Hepatocyte (in vitro differentiated cells): ENCODE measurements around the gene ALG6. TPM values are rescaled to one million over a fixed set of nuclear protein-coding genes. Genes with fewer than 3 reads are reported as not detected.

Experiments
- DNase-seq: peaks from one replicate; pipeline ENCODE4 v3.0.0-alpha.2; 2016; ENCODE audit warnings: low spot score
- H2AFZ ChIP-seq: fragments of 200-600 bp; sonication (generic); 2 replicates; pipeline ENCODE4 v1.6.0; 2016; ENCODE audit warnings: antibody characterized with exemption, mild to moderate bottlenecking
- H3K27ac ChIP-seq: fragments of 200-600 bp; sonication (generic); 2 replicates; pipeline ENCODE4 v1.5.1; 2016; ENCODE audit warnings: mild to moderate bottlenecking
- H3K27me3 ChIP-seq: fragments of 200-600 bp; sonication (generic); 2 replicates; pipeline ENCODE4 v1.6.1; 2016
- H3K36me3 ChIP-seq: fragments of 200-600 bp; sonication (generic); replicated peaks from 2 replicates; pipeline ENCODE4 v1.5.1; 2016; ENCODE audit warnings: low read depth; ENCODE audit not compliant: insufficient read depth
- H3K4me1 ChIP-seq: fragments of 200-600 bp; sonication (generic); 2 replicates; pipeline ENCODE4 v1.5.1; 2016; ENCODE audit warnings: mild to moderate bottlenecking, moderate library complexity; ENCODE audit not compliant: insufficient read depth
- H3K4me2 ChIP-seq: fragments of 200-600 bp; sonication (generic); 2 replicates; pipeline ENCODE4 v1.6.0; 2016
- H3K4me3 ChIP-seq: fragments of 200-600 bp; sonication (generic); 2 replicates; pipeline ENCODE4 v1.5.1; 2016; ENCODE audit warnings: mild to moderate bottlenecking
- H3K79me2 ChIP-seq: fragments of 200-600 bp; sonication (generic); 2 replicates; pipeline ENCODE4 v1.6.0; 2017; ENCODE audit warnings: mild to moderate bottlenecking
- H3K9me2 ChIP-seq: fragments of 200-600 bp; sonication (generic); replicated peaks from 2 replicates; pipeline ENCODE4 v1.6.0; 2017; ENCODE audit warnings: mild to moderate bottlenecking; ENCODE audit not compliant: insufficient read depth
- H3K9me3 ChIP-seq: fragments of 200-600 bp; sonication (generic); 2 replicates; pipeline ENCODE4 v1.5.1; 2016; ENCODE audit warnings: low read depth, mild to moderate bottlenecking
- H4K20me1 ChIP-seq: fragments of 200-600 bp; sonication (generic); 2 replicates; pipeline ENCODE4 v1.6.0; 2016; ENCODE audit warnings: mild to moderate bottlenecking; ENCODE audit not compliant: insufficient read depth, poor library complexity, severe bottlenecking
- CTCF ChIP-seq: fragments of 200-600 bp; sonication (generic); IDR thresholded peaks from 2 replicates; pipeline ENCODE4 v1.5.1; 2016; ENCODE audit warnings: antibody characterized with exemption, mild to moderate bottlenecking; ENCODE audit not compliant: poor library complexity
- EZH2 ChIP-seq: fragments of 200-600 bp; sonication (generic); IDR thresholded peaks from 2 replicates; pipeline ENCODE4 v1.6.1; 2016; ENCODE audit warnings: antibody characterized with exemption, mild to moderate bottlenecking, borderline replicate concordance
- EZH2phosphoT487 ChIP-seq: fragments of 200-600 bp; sonication (generic); IDR thresholded peaks from one replicate; pipeline ENCODE4 v1.6.1; 2018; ENCODE audit warnings: antibody characterized with exemption, mild to moderate bottlenecking, low read depth, moderate library complexity; ENCODE audit not compliant: unreplicated experiment, severe bottlenecking
- WGBS: methylation state at CpG from one replicate; pipeline ENCODE4 v1.1.6; 2016; ENCODE audit warnings: low lambda C conversion rate; ENCODE audit errors: missing lambda C conversion rate; 5-methylcytosine and 5-hydroxymethylcytosine counted together
- polyA plus RNA-seq: library from polyadenylated mRNA; unstranded; fragments of >200 nt; fragmentation: Nextera tagmentation; extraction: Ambion mirVana; gene quantifications from 2 replicates; pipeline ENCODE4 v1.2.1, GENCODE V29; 2016
- total RNA-seq: library from RNA; depleted of rRNA; stranded (reverse); fragments of >200 nt; gene quantifications from 2 replicates; pipeline ENCODE4 v1.2.3, GENCODE V29; 2014

Gene ALG6
- total and polyA plus RNA-seq, 2 experiments from 2014 or later, result 12.4 to 20.7 TPM

- Histone ChIP-seq H3K4me3 (no peak overlapping the region), H3K4me2 (peak overlapping the region; percentile 35), H3K9me2 (no peaks in the 10 kb centered on the region), H3K27ac (no peak overlapping the region), H3K9me3 (no peaks in the 10 kb centered on the region), H2AFZ (peak overlapping the region; percentile 39), H3K4me1 (peaks cover 21% of the 10 kb centered on the region), H4K20me1 (no peaks in the 10 kb centered on the region), H3K27me3 (peaks cover 98% of the 10 kb centered on the region), H3K79me2 (no peaks in the 10 kb centered on the region), H3K36me3 (no peaks in the 10 kb centered on the region)
- WGBS, result 6% methylated on average over 60 of the region's 60 CpGs
- TF ChIP-seq EZH2phosphoT487 (peak; percentile 95), EZH2 (peak; percentile 99), CTCF (no peak)
- no peak for DNase-seq
Measured at GRCh38 chr1:63319046-63320021, 48.1 kb upstream of the ALG6 start.

GRCh38 chr1:63320022-63320721 lies 47.3 kb upstream of the ALG6 start:
- Histone ChIP-seq H2AFZ (peak overlapping the region; percentile 39), H3K27me3 (peaks cover 98% of the 10 kb centered on the region), H3K4me1 (peaks cover 24% of the 10 kb centered on the region), H3K9me3 (no peaks in the 10 kb centered on the region), H3K36me3 (no peaks in the 10 kb centered on the region), H3K9me2 (no peaks in the 10 kb centered on the region), H4K20me1 (no peaks in the 10 kb centered on the region), H3K4me2 (no peak overlapping the region), H3K27ac (no peak overlapping the region), H3K79me2 (no peaks in the 10 kb centered on the region), H3K4me3 (no peak overlapping the region)
- TF ChIP-seq CTCF (no peak), EZH2phosphoT487 (peak; percentile 97), EZH2 (peak; percentile 99)
- DNase-seq, result peak; percentile 6
- 8% methylated on average over 46 of the region's 47 CpGs for WGBS

GRCh38 chr1:63321066-63321784 lies 46.2 kb upstream of the ALG6 start:
- peaks cover 98% of the 10 kb centered on the region for H3K27me3 ChIP-seq
- DNase-seq, result no peak
- no peaks in the 10 kb centered on the region for H4K20me1 ChIP-seq
- 7% methylated on average over 35 of the region's 39 CpGs for WGBS
- H3K27ac ChIP-seq, result no peak overlapping the region
- H2AFZ ChIP-seq, result peak overlapping the region; percentile 45
- no peaks in the 10 kb centered on the region for H3K9me3 ChIP-seq
- no peak overlapping the region for H3K4me3 ChIP-seq
- H3K4me1 ChIP-seq, result peaks cover 24% of the 10 kb centered on the region
- peak overlapping the region; percentile 96 for H3K4me2 ChIP-seq
- no peaks in the 10 kb centered on the region for H3K79me2 ChIP-seq
- H3K9me2 ChIP-seq, result no peaks in the 10 kb centered on the region
- no peaks in the 10 kb centered on the region for H3K36me3 ChIP-seq
- TF ChIP-seq EZH2 (peak; percentile 37), CTCF (no peak)
